Measurements from ENCODE around the gene CNN2. TPM values are rescaled to one million over a fixed set of nuclear protein-coding genes. Genes with fewer than 3 reads are reported as not detected.

Gene CNN2
- total RNA-seq, 6 experiments from 2014 or later, result 16.4 to 53.8 (median 22.2) TPM

- intact Hi-C loops (cut with DNase I), result no loop called here
- Histone ChIP-seq H3K27ac (no peak overlapping the region), H3K36me3 (peaks cover 0 to 47% (median 19%) of the 10 kb centered on the region in 4 donors), H3K4me1 (no peaks in the 10 kb centered on the region), H3K9me3 (no peaks in the 10 kb centered on the region), H3K27me3 (no peaks in the 10 kb centered on the region), H3K4me3 (no peak overlapping the region)
- 77% methylated on average over 4 of the region's 92 CpGs for WGBS (ENCODE audit: insufficient coverage, low coverage, low lambda C conversion rate, missing lambda C conversion rate)
- ATAC-seq, result peak; percentile 2 to 7 (median 4)
- no peak for TF ChIP-seq POLR2A (IDR thresholded peaks at IDR 0.05)
- no peak for TF ChIP-seq CTCF (IDR thresholded peaks at IDR 0.05)
- DNase-seq, result peak in 1 of 3 donors; percentile 32
Measured at GRCh38 chr19:1009041-1009980, 17.1 kb upstream of the CNN2 start.

- Histone ChIP-seq H3K4me1 (no peaks in the 10 kb centered on the region), H3K36me3 (peaks cover 0 to 47% (median 19%) of the 10 kb centered on the region in 4 donors), H3K4me3 (no peak overlapping the region), H3K27ac (no peak overlapping the region), H3K9me3 (no peaks in the 10 kb centered on the region), H3K27me3 (no peaks in the 10 kb centered on the region)
- DNase-seq (no peak), ATAC-seq (no peak)
- intact Hi-C loops (cut with DNase I), result no loop called here
- TF ChIP-seq POLR2A (IDR thresholded peaks at IDR 0.05) (no peak), CTCF (IDR thresholded peaks at IDR 0.05) (no peak)
- no CpG with 5 or more reads among the region's 29 CpGs for WGBS (ENCODE audit: insufficient coverage, low coverage, low lambda C conversion rate, missing lambda C conversion rate)
Measured at GRCh38 chr19:1009981-1010538, 16.3 kb upstream of the CNN2 start.

DNA sequence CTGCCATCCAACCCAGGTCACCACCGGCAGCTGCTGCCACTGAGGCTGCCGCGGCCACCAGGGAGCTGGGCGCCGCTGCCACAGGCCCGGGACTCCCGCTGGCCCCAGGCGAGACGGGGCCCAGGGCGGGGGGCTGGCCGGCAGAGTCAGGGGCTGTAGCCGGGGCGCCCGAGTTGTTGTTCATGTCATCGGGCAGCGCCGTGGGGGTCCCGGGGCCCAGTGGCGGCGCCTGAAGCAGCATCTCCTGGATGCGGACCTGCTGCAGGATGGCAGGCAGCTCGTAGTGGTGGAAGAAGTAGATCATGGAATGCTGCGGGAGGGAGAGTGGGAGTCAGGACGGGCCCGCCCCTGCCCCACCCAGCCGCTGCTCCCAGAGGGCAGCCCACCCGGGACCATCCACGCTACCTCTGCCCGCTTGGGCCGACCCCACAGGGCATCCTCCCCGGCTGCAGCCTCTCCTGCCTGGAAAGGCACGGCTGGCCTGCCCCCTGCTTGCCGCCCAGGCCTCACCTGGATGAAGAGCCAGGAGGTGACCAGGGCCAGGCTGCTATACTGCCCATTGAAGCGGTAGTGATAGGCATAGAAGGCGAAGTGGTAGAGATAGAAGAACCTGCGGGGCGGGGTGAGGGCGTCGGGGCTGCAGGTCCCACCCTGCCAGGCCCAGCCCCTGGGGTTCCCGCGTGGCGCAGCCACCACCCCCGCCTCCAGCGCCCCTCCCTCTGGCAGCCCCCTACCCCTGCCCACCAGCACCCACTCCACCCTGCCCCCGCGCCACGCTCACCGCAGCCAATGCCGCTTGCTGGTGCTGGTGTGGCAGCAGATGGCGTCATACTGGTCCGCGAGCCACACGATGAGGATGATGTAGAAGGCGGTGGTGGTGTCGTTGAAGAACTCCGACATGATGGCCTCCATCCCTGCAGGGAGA, 15.6 kb upstream of the CNN2 start:
- peak in 1 of 3 donors; percentile 27 for DNase-seq
- intact Hi-C loops (cut with DNase I), result no loop called here
- Histone ChIP-seq H3K27me3 (no peaks in the 10 kb centered on the region), H3K4me3 (no peak overlapping the region), H3K27ac (no peak overlapping the region), H3K4me1 (no peaks in the 10 kb centered on the region), H3K9me3 (no peaks in the 10 kb centered on the region), H3K36me3 (peaks cover 0 to 47% (median 19%) of the 10 kb centered on the region in 4 donors)
- ATAC-seq, result no peak
- TF ChIP-seq POLR2A (IDR thresholded peaks at IDR 0.05), result no peak
- TF ChIP-seq CTCF (IDR thresholded peaks at IDR 0.05), result no peak
- WGBS (ENCODE audit: insufficient coverage, low coverage, low lambda C conversion rate, missing lambda C conversion rate), result 71% methylated on average over 3 of the region's 56 CpGs

DNA sequence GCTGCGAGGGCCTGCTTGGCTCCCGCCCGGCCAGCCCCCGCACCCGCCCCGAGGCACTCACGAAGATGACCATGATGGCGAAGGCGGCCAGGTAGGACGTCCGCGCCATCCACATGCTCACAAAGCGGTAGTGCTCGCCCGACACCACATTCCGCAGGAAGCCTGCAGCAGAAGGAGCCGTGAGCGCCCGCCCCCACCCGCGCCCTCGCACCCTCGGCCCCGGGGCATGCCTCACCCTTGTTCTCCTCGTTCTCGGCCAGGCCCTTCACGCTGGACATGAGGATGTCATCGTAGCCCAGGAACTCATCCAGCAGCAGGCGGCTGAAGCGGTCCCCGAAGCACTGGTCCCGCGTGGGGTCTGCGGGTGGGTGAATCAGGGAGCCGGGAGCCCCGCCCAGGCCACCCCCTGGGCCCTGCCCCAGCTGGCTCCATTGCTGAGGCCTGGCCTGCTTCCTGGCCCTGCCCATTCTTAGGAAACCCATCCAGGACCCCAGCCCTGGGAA, 14.5 kb upstream of the CNN2 start:
- TF ChIP-seq POLR2A (IDR thresholded peaks at IDR 0.05), result no peak
- TF ChIP-seq CTCF (IDR thresholded peaks at IDR 0.05), result no peak
- Histone ChIP-seq H3K36me3 (peaks cover 0 to 47% (median 19%) of the 10 kb centered on the region in 4 donors), H3K4me1 (peaks cover 0 to 10% (median 2%) of the 10 kb centered on the region in 4 donors), H3K27me3 (no peaks in the 10 kb centered on the region), H3K27ac (no peak overlapping the region), H3K9me3 (no peaks in the 10 kb centered on the region), H3K4me3 (no peak overlapping the region)
- intact Hi-C loops (cut with DNase I), result no loop called here
- ATAC-seq (no peak), DNase-seq (peak in 1 of 3 donors; percentile 19)
- WGBS (ENCODE audit: insufficient coverage, low coverage, low lambda C conversion rate, missing lambda C conversion rate), result no CpG with 5 or more reads among the region's 36 CpGs
